Osteocyte (in vitro differentiated cells): ENCODE measurements around the gene SUGP2. TPM values are rescaled to one million over a fixed set of nuclear protein-coding genes. Genes with fewer than 3 reads are reported as not detected.

ENCODE experiments used
- DNase-seq: peaks from one replicate; pipeline ENCODE4 v3.0.0; 2021; ENCODE audit warnings: mixed read lengths; ENCODE audit not compliant: unreplicated experiment; ENCODE audit errors: extremely low spot score
- H3K27ac Mint-ChIP-seq: one replicate; pipeline ENCODE4 v1.8.0; 2021; ENCODE audit warnings: mild to moderate bottlenecking, mixed read lengths; ENCODE audit not compliant: unreplicated experiment
- H3K27me3 Mint-ChIP-seq: one replicate; pipeline ENCODE4 v1.8.0; 2021; ENCODE audit warnings: mixed read lengths; ENCODE audit not compliant: unreplicated experiment
- H3K36me3 Mint-ChIP-seq: one replicate; pipeline ENCODE4 v1.8.0; 2021; ENCODE audit warnings: mixed read lengths; ENCODE audit not compliant: unreplicated experiment
- H3K4me1 Mint-ChIP-seq: one replicate; pipeline ENCODE4 v1.8.0; 2021; ENCODE audit warnings: mixed read lengths; ENCODE audit not compliant: unreplicated experiment
- H3K4me3 Mint-ChIP-seq: one replicate; pipeline ENCODE4 v1.8.0; 2021; ENCODE audit warnings: mild to moderate bottlenecking, moderate library complexity, mixed read lengths; ENCODE audit not compliant: unreplicated experiment
- H3K9me3 Mint-ChIP-seq: one replicate; pipeline ENCODE4 v1.8.0; 2021; ENCODE audit warnings: mixed read lengths; ENCODE audit not compliant: unreplicated experiment
- CTCF ChIP-seq: fragments of 200-600 bp; sonication (generic); IDR thresholded peaks from 2 replicates; pipeline ENCODE4 v1.5.0; 2021; ENCODE audit warnings: antibody characterized with exemption, mild to moderate bottlenecking, moderate library complexity
- total RNA-seq: library from RNA; stranded (reverse); gene quantifications from 2 replicates; pipeline ENCODE4 v1.2.1, GENCODE V29; 2021

SUGP2 gene
- total RNA-seq, 1 donor from 2014 or later: 77.6 TPM

- Mint-ChIP-seq H3K27ac (no peak overlapping the region), H3K4me3 (no peak overlapping the region), H3K9me3 (no peaks in the 10 kb centered on the region), H3K27me3 (no peaks in the 10 kb centered on the region), H3K36me3 (peaks cover 26% of the 10 kb centered on the region), H3K4me1 (peaks cover 10% of the 10 kb centered on the region)
- no peak for TF ChIP-seq CTCF
- no peak for DNase-seq
Observed at GRCh38 chr19:19004144-19004543, 29.2 kb downstream of the SUGP2 start.

GRCh38 chr19:18999896-19000620, 33.3 kb downstream of the SUGP2 start:
- Mint-ChIP-seq H3K4me3 (no peak overlapping the region), H3K9me3 (no peaks in the 10 kb centered on the region), H3K4me1 (peaks cover 23% of the 10 kb centered on the region), H3K27ac (no peak overlapping the region), H3K36me3 (peaks cover 30% of the 10 kb centered on the region), H3K27me3 (no peaks in the 10 kb centered on the region)
- no peak for DNase-seq
- TF ChIP-seq CTCF: peak; percentile 36

GRCh38 chr19:18999016-18999758, 34.1 kb downstream of the SUGP2 start:
- Mint-ChIP-seq H3K4me3 (no peak overlapping the region), H3K27ac (no peak overlapping the region), H3K36me3 (peaks cover 28% of the 10 kb centered on the region), H3K9me3 (no peaks in the 10 kb centered on the region), H3K27me3 (no peaks in the 10 kb centered on the region), H3K4me1 (peaks cover 23% of the 10 kb centered on the region)
- TF ChIP-seq CTCF: no peak
- DNase-seq: no peak

GRCh38 chr19:18998276-18998675, 35.0 kb downstream of the SUGP2 start:
- no peak for TF ChIP-seq CTCF
- Mint-ChIP-seq H3K4me1 (peaks cover 23% of the 10 kb centered on the region), H3K4me3 (no peak overlapping the region), H3K27me3 (no peaks in the 10 kb centered on the region), H3K27ac (no peak overlapping the region), H3K36me3 (peaks cover 33% of the 10 kb centered on the region), H3K9me3 (no peaks in the 10 kb centered on the region)
- no peak for DNase-seq

- Mint-ChIP-seq H3K9me3 (no peaks in the 10 kb centered on the region), H3K4me3 (no peak overlapping the region), H3K36me3 (peaks cover 33% of the 10 kb centered on the region), H3K27me3 (no peaks in the 10 kb centered on the region), H3K27ac (no peak overlapping the region), H3K4me1 (peaks cover 23% of the 10 kb centered on the region)
- no peak for DNase-seq
- no peak for TF ChIP-seq CTCF
Observed at GRCh38 chr19:18996796-18997394, 36.4 kb downstream of the SUGP2 start.
